ENCODE results near the gene SMARCA2. TPM values are rescaled to one million over a fixed set of nuclear protein-coding genes. Genes with fewer than 3 reads are reported as not detected.

The SMARCA2 gene
- total RNA-seq, 2 experiments from 2014 or later, result 207 to 224 TPM

- ChIA-PET POLR2A (interaction anchor here (0.8 to 6.8 kb wide), 10 partner anchors 8 to 179 kb away, joined by 3 to 114 read pairs (median 5); partner anchors contain the start of gene SMARCA2), CTCF (interaction anchor here (0.8 to 3.1 kb wide), 4 partner anchors 32 to 187 kb away, joined by 3 to 11 read pairs (median 4); no protein-coding TSS in a partner anchor)
- Mint-ChIP-seq H3K27ac (peak overlapping the region; percentile 55), H3K36me3 (ENCODE audit: low read depth) (peaks cover 75% of the 10 kb centered on the region), H3K9me3 (no peaks in the 10 kb centered on the region), H3K27me3 (no peaks in the 10 kb centered on the region), H3K4me1 (peaks cover 46% of the 10 kb centered on the region), H3K4me3 (peak overlapping the region; percentile 10)
- DNase-seq, result no peak
Measured at GRCh38 chr9:2055203-2055658, 40.1 kb downstream of the SMARCA2 start.

- H3K27me3 Mint-ChIP-seq, result no peaks in the 10 kb centered on the region
- DNase-seq, result no peak
- H3K4me3 Mint-ChIP-seq, result no peak overlapping the region
- ChIA-PET POLR2A (no interaction called here), CTCF (no interaction called here)
- H3K4me1 Mint-ChIP-seq, result peaks cover 19% of the 10 kb centered on the region
- H3K27ac Mint-ChIP-seq, result no peak overlapping the region
- H3K9me3 Mint-ChIP-seq, result no peaks in the 10 kb centered on the region
- peaks cover 80% of the 10 kb centered on the region for H3K36me3 Mint-ChIP-seq (ENCODE audit: low read depth)
Measured at GRCh38 chr9:2059274-2059929, 44.3 kb downstream of the SMARCA2 start.

DNA sequence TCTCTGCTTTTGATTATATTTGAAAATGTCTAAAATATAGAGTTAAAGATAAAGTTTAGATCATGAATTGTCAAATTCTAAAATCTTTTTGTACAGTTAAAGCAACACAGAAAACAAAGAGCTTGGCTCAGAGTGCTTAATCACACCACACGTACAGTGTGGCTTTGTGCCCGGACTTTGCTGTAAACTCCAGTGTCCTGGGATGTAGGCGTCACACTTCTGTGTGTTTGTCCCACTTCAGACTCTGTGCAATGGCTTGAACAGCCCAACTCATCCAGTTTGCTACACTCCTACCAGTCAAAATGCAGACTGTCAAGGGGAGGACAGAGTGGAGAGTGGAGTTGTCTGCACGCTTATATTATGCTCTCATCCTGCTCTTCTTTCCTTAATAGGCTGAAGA, 45.3 kb downstream of the SMARCA2 start:
- CTCF ChIA-PET, result no interaction called here
- POLR2A ChIA-PET, result no interaction called here
- no peak for DNase-seq
- Mint-ChIP-seq H3K4me1 (peaks cover 13% of the 10 kb centered on the region), H3K27me3 (no peaks in the 10 kb centered on the region), H3K4me3 (no peak overlapping the region), H3K9me3 (no peaks in the 10 kb centered on the region), H3K27ac (no peak overlapping the region), H3K36me3 (ENCODE audit: low read depth) (peaks cover 80% of the 10 kb centered on the region)

GRCh38 chr9:2065704-2066103, 50.6 kb downstream of the SMARCA2 start:
- peaks cover 8% of the 10 kb centered on the region for H3K4me1 Mint-ChIP-seq
- no peak for DNase-seq
- H3K27me3 Mint-ChIP-seq, result no peaks in the 10 kb centered on the region
- H3K9me3 Mint-ChIP-seq, result no peaks in the 10 kb centered on the region
- peaks cover 52% of the 10 kb centered on the region for H3K36me3 Mint-ChIP-seq (ENCODE audit: low read depth)
- no peak overlapping the region for H3K4me3 Mint-ChIP-seq
- CTCF ChIA-PET, result interaction anchor here (0.6 kb wide), 1 partner anchor 21 kb away, joined by 3 read pairs; no protein-coding TSS in a partner anchor
- no peak overlapping the region for H3K27ac Mint-ChIP-seq
- POLR2A ChIA-PET, result interaction anchor here (1.3 kb wide), 1 partner anchor 51 kb away, joined by 3 read pairs; the partner anchor contains the start of gene SMARCA2

DNA sequence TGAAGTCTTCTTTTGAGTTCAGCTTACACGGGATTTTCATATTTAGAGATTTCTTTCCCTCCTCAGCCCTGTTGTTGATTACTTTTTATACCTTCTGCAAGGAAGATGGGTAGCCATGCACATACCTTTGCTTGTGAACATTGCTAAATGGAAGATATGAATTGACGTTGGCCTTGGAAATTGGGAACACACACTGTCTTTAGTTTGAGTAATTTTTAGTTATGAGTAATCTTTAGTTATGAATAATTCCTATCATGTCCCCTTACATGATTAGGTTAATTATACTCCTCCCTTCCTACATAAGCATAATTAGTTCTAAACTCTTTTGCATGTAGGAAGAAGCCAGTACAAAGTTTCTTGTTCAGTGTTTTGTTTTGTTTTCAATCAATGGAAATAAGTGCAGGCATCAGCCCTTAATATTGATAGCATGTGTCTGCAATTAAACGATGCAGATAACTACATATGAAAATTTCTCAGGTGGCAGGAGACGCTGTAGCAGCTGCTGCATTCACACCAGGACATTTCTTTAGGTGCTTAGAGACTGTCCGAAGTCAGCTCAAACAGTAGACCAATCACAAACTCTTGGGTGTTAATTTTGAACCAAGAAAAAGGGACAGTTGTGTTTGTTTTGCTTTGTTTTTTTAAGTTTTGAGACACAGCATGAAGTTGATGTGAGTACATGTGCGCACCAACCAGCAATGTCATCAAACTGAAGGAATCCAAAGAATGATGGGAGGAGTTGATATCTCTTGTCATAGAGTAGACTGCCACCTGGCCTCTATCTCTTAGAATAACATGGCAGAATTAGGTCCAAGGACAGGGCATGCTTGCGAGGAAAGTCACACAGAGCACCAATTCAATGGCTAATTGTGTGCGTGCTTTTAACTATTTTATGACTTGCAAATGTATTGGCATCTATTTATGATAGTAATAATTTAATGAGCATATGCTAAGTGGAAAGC, 51.4 kb downstream of the SMARCA2 start:
- no peak overlapping the region for H3K4me3 Mint-ChIP-seq
- POLR2A ChIA-PET, result no interaction called here
- H3K36me3 Mint-ChIP-seq (ENCODE audit: low read depth), result peaks cover 52% of the 10 kb centered on the region
- H3K9me3 Mint-ChIP-seq, result no peaks in the 10 kb centered on the region
- H3K27me3 Mint-ChIP-seq, result no peaks in the 10 kb centered on the region
- no peak overlapping the region for H3K27ac Mint-ChIP-seq
- DNase-seq, result no peak
- peaks cover 8% of the 10 kb centered on the region for H3K4me1 Mint-ChIP-seq
- CTCF ChIA-PET, result no interaction called here

GRCh38 chr9:2072752-2073405, 57.7 kb downstream of the SMARCA2 start:
- CTCF ChIA-PET, result interaction anchor here (1.5 kb wide), 1 partner anchor 14 kb away, joined by 4 read pairs; no protein-coding TSS in a partner anchor
- H3K27me3 Mint-ChIP-seq, result no peaks in the 10 kb centered on the region
- H3K36me3 Mint-ChIP-seq (ENCODE audit: low read depth), result peaks cover 78% of the 10 kb centered on the region
- DNase-seq, result no peak
- no peaks in the 10 kb centered on the region for H3K9me3 Mint-ChIP-seq
- POLR2A ChIA-PET, result interaction anchor here (1.3 to 1.5 kb wide), 2 partner anchors 9 to 18 kb away, joined by 3 read pairs; no protein-coding TSS in a partner anchor
- H3K27ac Mint-ChIP-seq, result peak overlapping the region; percentile 22
- peaks cover 18% of the 10 kb centered on the region for H3K4me1 Mint-ChIP-seq
- no peak overlapping the region for H3K4me3 Mint-ChIP-seq

DNA sequence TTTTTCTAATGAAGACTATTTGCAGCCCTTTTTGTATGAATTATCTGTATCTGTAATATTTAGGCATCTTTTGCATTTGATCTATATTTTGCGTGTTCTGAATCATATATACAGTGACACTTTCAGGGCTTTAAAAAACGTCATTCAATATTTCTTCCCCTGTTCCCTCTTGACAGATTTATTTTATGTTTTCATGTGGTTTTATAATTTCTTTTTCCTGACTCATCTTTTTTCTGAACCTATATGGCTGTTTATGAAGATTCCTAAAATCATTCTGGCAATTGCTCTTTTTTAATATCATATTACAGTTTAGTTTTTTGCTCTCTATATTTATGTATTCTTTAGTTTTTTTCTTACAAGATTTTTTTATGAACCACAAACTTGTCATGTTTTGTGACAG, 67.6 kb downstream of the SMARCA2 start:
- no peak overlapping the region for H3K4me3 Mint-ChIP-seq
- no peaks in the 10 kb centered on the region for H3K27me3 Mint-ChIP-seq
- peaks cover 75% of the 10 kb centered on the region for H3K36me3 Mint-ChIP-seq (ENCODE audit: low read depth)
- H3K9me3 Mint-ChIP-seq, result no peaks in the 10 kb centered on the region
- ChIA-PET CTCF (no interaction called here), POLR2A (no interaction called here)
- no peak for DNase-seq
- peaks cover 8% of the 10 kb centered on the region for H3K4me1 Mint-ChIP-seq
- H3K27ac Mint-ChIP-seq, result no peak overlapping the region

DNA sequence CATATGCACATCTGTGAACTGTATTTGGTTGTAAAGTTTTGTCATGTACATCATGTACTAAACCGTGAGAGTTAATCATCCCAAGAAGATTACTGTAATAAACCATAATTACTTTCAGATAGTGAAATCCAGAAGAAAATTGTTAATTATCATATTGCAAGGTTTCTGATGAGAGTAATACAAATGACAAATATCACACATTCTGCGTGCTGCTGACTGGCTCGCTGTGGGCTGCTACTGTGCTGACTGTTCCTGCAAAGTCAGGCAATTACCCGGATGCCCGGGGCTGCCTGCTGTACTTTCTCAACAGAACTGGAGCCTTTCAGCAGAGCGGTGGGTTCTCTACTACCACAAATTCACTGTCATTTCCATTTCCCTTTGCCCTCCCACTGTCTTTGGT, 68.3 kb downstream of the SMARCA2 start:
- Mint-ChIP-seq H3K4me3 (no peak overlapping the region), H3K27me3 (no peaks in the 10 kb centered on the region), H3K9me3 (no peaks in the 10 kb centered on the region), H3K27ac (no peak overlapping the region), H3K4me1 (peaks cover 13% of the 10 kb centered on the region), H3K36me3 (ENCODE audit: low read depth) (peaks cover 78% of the 10 kb centered on the region)
- DNase-seq, result no peak
- POLR2A ChIA-PET, result no interaction called here
- CTCF ChIA-PET, result no interaction called here

DNA sequence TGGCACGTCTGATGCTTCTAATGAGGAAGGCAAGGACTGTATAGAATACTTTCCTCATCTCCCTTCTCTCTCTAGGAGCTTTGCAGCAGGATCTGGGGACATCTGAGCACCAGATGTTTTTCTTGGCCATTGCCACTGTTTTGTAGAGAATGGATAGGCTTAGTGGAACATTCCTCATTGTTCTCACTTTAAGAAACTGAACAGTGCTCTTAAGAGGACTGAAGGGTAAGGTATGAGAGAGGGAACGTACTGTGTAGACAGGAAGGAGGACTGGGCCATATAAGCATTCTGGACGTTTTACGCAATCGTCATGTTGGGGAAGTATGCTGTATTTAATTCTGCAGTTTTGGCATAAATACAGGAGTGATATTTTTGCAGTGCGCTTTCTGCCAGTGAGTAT, 70.6 kb downstream of the SMARCA2 start:
- peaks cover 22% of the 10 kb centered on the region for H3K4me1 Mint-ChIP-seq
- H3K4me3 Mint-ChIP-seq, result no peak overlapping the region
- H3K9me3 Mint-ChIP-seq, result no peaks in the 10 kb centered on the region
- POLR2A ChIA-PET, result no interaction called here
- peaks cover 77% of the 10 kb centered on the region for H3K36me3 Mint-ChIP-seq (ENCODE audit: low read depth)
- CTCF ChIA-PET, result interaction anchor here (0.6 to 0.8 kb wide), 2 partner anchors 17 to 143 kb away, joined by 3 read pairs; no protein-coding TSS in a partner anchor
- H3K27ac Mint-ChIP-seq, result no peak overlapping the region
- no peak for DNase-seq
- H3K27me3 Mint-ChIP-seq, result no peaks in the 10 kb centered on the region

GRCh38 chr9:2086116-2086515, 71.0 kb downstream of the SMARCA2 start:
- no peaks in the 10 kb centered on the region for H3K27me3 Mint-ChIP-seq
- CTCF ChIA-PET, result interaction anchor here (1.2 to 1.7 kb wide), 3 partner anchors 30 to 164 kb away, joined by 4 to 8 read pairs (median 4); no protein-coding TSS in a partner anchor

GRCh38 chr9:2086971-2087370, 71.8 kb downstream of the SMARCA2 start:
- Mint-ChIP-seq H3K9me3 (no peaks in the 10 kb centered on the region), H3K4me1 (peaks cover 22% of the 10 kb centered on the region), H3K27ac (no peak overlapping the region), H3K27me3 (no peaks in the 10 kb centered on the region), H3K36me3 (ENCODE audit: low read depth) (peaks cover 80% of the 10 kb centered on the region), H3K4me3 (no peak overlapping the region)
- POLR2A ChIA-PET, result interaction anchor here (0.9 to 1.2 kb wide), 2 partner anchors 32 to 72 kb away, joined by 3 to 4 read pairs; partner anchors contain the start of gene SMARCA2
- CTCF ChIA-PET, result interaction anchor here (0.6 to 1.7 kb wide), 27 partner anchors 10 to 536 kb away, joined by 3 to 8 read pairs (median 4); partner anchors contain the start of gene SMARCA2
- no peak for DNase-seq

More at GRCh38 chr9:2086116-2086515, 71.0 kb downstream of the SMARCA2 start:
- Mint-ChIP-seq H3K36me3 (ENCODE audit: low read depth) (peaks cover 80% of the 10 kb centered on the region), H3K4me1 (peaks cover 22% of the 10 kb centered on the region), H3K27ac (no peak overlapping the region), H3K9me3 (no peaks in the 10 kb centered on the region), H3K4me3 (no peak overlapping the region)
- POLR2A ChIA-PET, result no interaction called here
- no peak for DNase-seq

GRCh38 chr9:2087500-2088313, 72.6 kb downstream of the SMARCA2 start:
- no peaks in the 10 kb centered on the region for H3K27me3 Mint-ChIP-seq
- no peaks in the 10 kb centered on the region for H3K9me3 Mint-ChIP-seq
- no peak overlapping the region for H3K27ac Mint-ChIP-seq
- peaks cover 22% of the 10 kb centered on the region for H3K4me1 Mint-ChIP-seq
- DNase-seq, result no peak
- POLR2A ChIA-PET, result interaction anchor here (0.9 to 1.2 kb wide), 2 partner anchors 33 to 73 kb away, joined by 3 to 4 read pairs; partner anchors contain the start of gene SMARCA2
- CTCF ChIA-PET, result interaction anchor here (0.6 to 1.7 kb wide), 29 partner anchors 10 to 535 kb away, joined by 3 to 8 read pairs (median 4); partner anchors contain the start of gene SMARCA2
- H3K4me3 Mint-ChIP-seq, result no peak overlapping the region
- H3K36me3 Mint-ChIP-seq (ENCODE audit: low read depth), result peaks cover 85% of the 10 kb centered on the region
